ENCODE data around the gene FSCN2.

GRCh38 chr17:81536299-81537290 is 8.4 kb downstream of the FSCN2 start:
- TF ChIP-seq, protein P1, sequence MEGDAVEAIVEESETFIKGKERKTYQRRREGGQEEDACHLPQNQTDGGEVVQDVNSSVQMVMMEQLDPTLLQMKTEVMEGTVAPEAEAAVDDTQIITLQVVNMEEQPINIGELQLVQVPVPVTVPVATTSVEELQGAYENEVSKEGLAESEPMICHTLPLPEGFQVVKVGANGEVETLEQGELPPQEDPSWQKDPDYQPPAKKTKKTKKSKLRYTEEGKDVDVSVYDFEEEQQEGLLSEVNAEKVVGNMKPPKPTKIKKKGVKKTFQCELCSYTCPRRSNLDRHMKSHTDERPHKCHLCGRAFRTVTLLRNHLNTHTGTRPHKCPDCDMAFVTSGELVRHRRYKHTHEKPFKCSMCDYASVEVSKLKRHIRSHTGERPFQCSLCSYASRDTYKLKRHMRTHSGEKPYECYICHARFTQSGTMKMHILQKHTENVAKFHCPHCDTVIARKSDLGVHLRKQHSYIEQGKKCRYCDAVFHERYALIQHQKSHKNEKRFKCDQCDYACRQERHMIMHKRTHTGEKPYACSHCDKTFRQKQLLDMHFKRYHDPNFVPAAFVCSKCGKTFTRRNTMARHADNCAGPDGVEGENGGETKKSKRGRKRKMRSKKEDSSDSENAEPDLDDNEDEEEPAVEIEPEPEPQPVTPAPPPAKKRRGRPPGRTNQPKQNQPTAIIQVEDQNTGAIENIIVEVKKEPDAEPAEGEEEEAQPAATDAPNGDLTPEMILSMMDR (IDR thresholded peaks at IDR 0.05), result no peak
- no peak for TF ChIP-seq POLR2A (IDR thresholded peaks at IDR 0.05)
